HepG2 (cell line): ENCODE measurements around the gene AKTIP. TPM values are rescaled to one million over a fixed set of nuclear protein-coding genes. Genes with fewer than 3 reads are reported as not detected.

Experiments
- ATAC-seq: fragments of 200-7000 bp; cut with Tn5 transposase; 3 replicates; pipeline ENCODE4 v1.9.1; 2020; ENCODE audit warnings: mild to moderate bottlenecking, moderate library complexity
- BruUV-seq: library from RNA; stranded (reverse); fragments of 400-500 nt; replicated peaks from 2 replicates; lab custom pipeline; 2021; lab: Mats Ljungman, UMichigan
- CTCF ChIA-PET: fragments of 300-600 bp; formaldehyde crosslinking; extraction: SDS; loops from one replicate; lab custom pipeline; 2021; ENCODE audit warnings: low total read pairs, inconsistent platforms, low intra/inter-chr PET ratio; lab: Yijun Ruan, JAX
- POLR2A ChIA-PET: fragments of 350-600 bp; sonication (Branson Sonifier 250); formaldehyde crosslinking; loops from one replicate; lab custom pipeline; 2020; ENCODE audit warnings: antibody characterized with exemption, inconsistent platforms; lab: Yijun Ruan, JAX
- DNase-seq: peaks from one replicate; pipeline ENCODE4 v3.0.0-alpha.2; 2015; ENCODE audit warnings: low spot score
- FAIRE-seq: peaks from 3 replicates; lab custom pipeline; 2011; peaks lifted over from hg19 to GRCh38; lab: Jason Lieb, UNC
- H2AFZ ChIP-seq: one replicate; pipeline ENCODE4 v1.6.1; 2011; ENCODE audit warnings: low read length, inconsistent platforms
- H3K27ac ChIP-seq: fragments of 300-600 bp; 3 replicates; pipeline ENCODE4 v1.8.0; 2011; ENCODE audit warnings: mixed run types, mild to moderate bottlenecking, mixed read lengths, low read length, inconsistent platforms; ENCODE audit not compliant: insufficient read depth; ENCODE audit errors: extremely low read length
- H3K27me3 ChIP-seq, 2 experiments: fragments of 200-600 bp in 1 of 2; 2 replicates in 1 of 2; 3 replicates in 1 of 2; pipeline versions ENCODE4 v1.6.0 to v1.8.0; 2011; ENCODE audit warnings: low read length in 2 of 2, mild to moderate bottlenecking in 2 of 2, moderate library complexity in 2 of 2, inconsistent platforms in 1 of 2; ENCODE audit not compliant: insufficient read depth in 2 of 2, control insufficient read depth in 1 of 2
- H3K36me3 ChIP-seq, 2 experiments: fragments of 200-600 bp in 1 of 2; replicated peaks in 1 of 2; 2 replicates in 1 of 2; 3 replicates in 1 of 2; pipeline versions ENCODE4 v1.5.1 to v1.8.0; 2011; ENCODE audit warnings: low read length in 2 of 2, inconsistent platforms in 1 of 2; ENCODE audit not compliant: insufficient read depth in 2 of 2, control insufficient read depth in 1 of 2
- H3K4me1 ChIP-seq: 2 replicates; pipeline ENCODE4 v1.5.1; 2012; ENCODE audit warnings: low read length, inconsistent platforms; ENCODE audit not compliant: insufficient read depth
- H3K4me2 ChIP-seq: 2 replicates; pipeline ENCODE4 v1.6.0; 2011; ENCODE audit warnings: low read depth, low read length, inconsistent platforms
- H3K4me3 ChIP-seq, 3 experiments: fragments of 200-600 bp in 1 of 3; sonication (generic), shearing (Covaris generic) in 1 of 3; replicated peaks in 1 of 3; 2 replicates each; pipeline ENCODE4 v1.5.1; 2011 to 2016; ENCODE audit warnings: low read length in 3 of 3, inconsistent platforms in 2 of 3, low read depth in 2 of 3, mild to moderate bottlenecking in 2 of 3, control low read depth in 1 of 3, mixed read lengths in 1 of 3; ENCODE audit not compliant: insufficient read depth in 1 of 3
- H3K79me2 ChIP-seq: one replicate; pipeline ENCODE4 v1.6.1; 2011; ENCODE audit warnings: low read length, inconsistent platforms; ENCODE audit not compliant: insufficient read depth
- H3K9ac ChIP-seq: 2 replicates; pipeline ENCODE4 v1.6.0; 2011; ENCODE audit warnings: mild to moderate bottlenecking, low read depth, low read length, inconsistent platforms; ENCODE audit not compliant: insufficient read depth
- H3K9me3 ChIP-seq: 2 replicates; pipeline ENCODE4 v1.5.1; 2012; ENCODE audit warnings: mild to moderate bottlenecking, low read length
- H4K20me1 ChIP-seq: 2 replicates; pipeline ENCODE4 v1.6.0; 2011; ENCODE audit warnings: inconsistent platforms, mild to moderate bottlenecking, low read length, moderate library complexity; ENCODE audit not compliant: insufficient read depth
- FIP1L1 ChIP-seq: fragments of 200-400 bp; formaldehyde crosslinking; IDR thresholded peaks from 2 replicates; pipeline ENCODE4 v1.6.1; 2018; ENCODE audit warnings: low read depth, mild to moderate bottlenecking, low read length, moderate library complexity, borderline replicate concordance; ENCODE audit not compliant: insufficient read depth
- HNRNPL ChIP-seq: fragments of 200-400 bp; formaldehyde crosslinking; IDR thresholded peaks from 2 replicates; pipeline ENCODE4 v1.6.1; 2017; ENCODE audit warnings: mild to moderate bottlenecking, low read depth, low read length
- JARID2 ChIP-seq: sonication (generic); formaldehyde crosslinking; IDR thresholded peaks from 2 replicates; pipeline ENCODE4 v1.8.1; 2023; ENCODE audit warnings: missing genetic modification reagents, inconsistent platforms; ENCODE audit not compliant: insufficient replicate concordance
- KLF16 ChIP-seq, 2 experiments: sonication (generic) in 1 of 2; formaldehyde crosslinking in 1 of 2; IDR thresholded peaks; 2 replicates each; pipeline versions ENCODE4 v1.6.1 to v1.8.0; 2016 to 2023; ENCODE audit warnings: missing genetic modification reagents in 2 of 2, missing compliant biosample characterization in 1 of 2
- NCOA5 ChIP-seq: sonication (generic); formaldehyde crosslinking; IDR thresholded peaks from 2 replicates; pipeline ENCODE4 v1.4.0; 2020; ENCODE audit warnings: missing genetic modification reagents
- NONO ChIP-seq, 2 experiments: fragments of 450-650 bp in 1 of 2; sonication (generic) in 1 of 2; formaldehyde crosslinking in 1 of 2; IDR thresholded peaks in 1 of 2; conservative IDR thresholded peaks in 1 of 2; 2 replicates each; pipeline versions ENCODE4 v1.6.1 to v1.8.0; 2017 to 2022; ENCODE audit warnings: mild to moderate bottlenecking in 1 of 2, missing genetic modification reagents in 1 of 2, moderate library complexity in 1 of 2
- NR2F1 ChIP-seq, 2 experiments: fragments of 450-650 bp in 1 of 2; formaldehyde crosslinking in 1 of 2; IDR thresholded peaks; 2 replicates each; pipeline versions ENCODE4 v1.5.0 to v1.6.1; 2016 to 2020; ENCODE audit warnings: mild to moderate bottlenecking in 1 of 2, missing compliant biosample characterization in 1 of 2, missing genetic modification reagents in 1 of 2, moderate library complexity in 1 of 2
- RELA ChIP-seq: sonication (generic); formaldehyde crosslinking; IDR thresholded peaks from 2 replicates; pipeline ENCODE4 v1.4.0; 2020; ENCODE audit warnings: missing genetic modification reagents
- RXRB ChIP-seq: IDR thresholded peaks from 2 replicates; pipeline ENCODE4 v1.6.1; 2016; ENCODE audit warnings: borderline replicate concordance, missing genetic modification reagents, missing compliant biosample characterization
- U2AF2 ChIP-seq: fragments of 200-400 bp; formaldehyde crosslinking; IDR thresholded peaks from 2 replicates; pipeline ENCODE4 v1.6.1; 2017; ENCODE audit warnings: low read depth, mild to moderate bottlenecking, low read length
- ZBTB7B ChIP-seq: sonication (generic); formaldehyde crosslinking; IDR thresholded peaks from 2 replicates; pipeline ENCODE4 v1.4.0; 2020; ENCODE audit warnings: missing genetic modification reagents
- ZNF136 ChIP-seq: sonication (generic); formaldehyde crosslinking; IDR thresholded peaks from 2 replicates; pipeline ENCODE4 v1.8.1; 2022; ENCODE audit warnings: low read depth, mild to moderate bottlenecking, moderate library complexity, missing genetic modification reagents
- ZNF234 ChIP-seq: sonication (generic); formaldehyde crosslinking; conservative IDR thresholded peaks from 2 replicates; pipeline ENCODE4 v1.5.1; 2020; ENCODE audit warnings: mild to moderate bottlenecking, missing genetic modification reagents
- WGBS: methylation state at CpG from one replicate; pipeline ENCODE4 v1.1.6; 2017; ENCODE audit warnings: low lambda C conversion rate; 5-methylcytosine and 5-hydroxymethylcytosine counted together
- in situ Hi-C: cut with HindIII; loops from 2 replicates; pipeline ENCODE4 v1.10.0; 2017; ENCODE audit warnings: low pct_unique_long_range_greater_than_20kb; ENCODE audit not compliant: extremely low pct_ligation_motif_present
- intact Hi-C: fragments of 100-400 bp; cut with micrococcal nuclease; formaldehyde crosslinking; loops from one replicate; pipeline ENCODE4 v1.10.0; 2022; ENCODE audit not compliant: unreplicated experiment
- polyA plus RNA-seq, 8 experiments: library from polyadenylated mRNA; depleted of rRNA in 3 of 8; stranded (reverse) in 7 of 8; unstranded in 1 of 8; fragments of >200 nt; fragmentation: Illumina TruSeq in 4 of 8; extraction: Trizol in 4 of 8; gene quantifications; 2 replicates each; pipeline versions ENCODE4 v1.2.1 to v1.2.3, GENCODE V29; 2011 to 2016; ENCODE audit warnings: low read depth in 4 of 8, missing spikeins in 1 of 8, mixed read lengths in 1 of 8; ENCODE audit not compliant: insufficient read depth in 1 of 8
- total RNA-seq, 5 experiments: library from RNA; depleted of rRNA; stranded (reverse); fragments of >200 nt; fragmentation: Illumina TruSeq; extraction: Trizol; gene quantifications; 2 replicates each; pipeline ENCODE4 v1.2.3, GENCODE V29; 2016; ENCODE audit warnings: low read depth in 1 of 5

The AKTIP gene
- total and polyA plus RNA-seq, 2 of the 13 experiments (the other 11 are each of a cell fraction or from before 2014, with no cell fraction given), result 28.8 to 49.0 TPM

DNA sequence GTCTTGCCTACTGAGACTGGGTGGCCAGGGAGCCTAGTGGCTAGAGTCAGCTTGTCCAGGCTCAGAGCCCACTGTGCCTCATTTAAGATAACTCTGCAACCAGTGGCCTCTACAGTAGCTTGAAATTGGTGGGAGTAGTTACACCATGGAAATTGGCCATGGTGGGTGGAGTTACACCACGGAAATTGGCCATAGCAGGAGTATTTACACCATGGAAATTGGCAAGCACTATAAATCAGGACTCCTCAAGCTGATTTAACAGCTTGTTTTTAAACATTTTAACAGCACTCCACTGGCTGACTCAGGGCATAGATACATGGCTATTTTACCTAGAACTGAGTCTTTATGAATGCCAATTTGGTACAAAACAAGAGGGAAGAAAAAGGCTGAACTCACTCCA lies 27.7 kb upstream of the AKTIP start:
- no peaks in the 10 kb centered on the region for H3K79me2 ChIP-seq
- no peaks in the 10 kb centered on the region; a peak in 3 of 5 replicates for H3K27me3 ChIP-seq
- in situ Hi-C loops, result no loop called here
- BruUV-seq, result no TSS peak
- TF ChIP-seq U2AF2 (no peak), RELA (CRISPR knock-in tag) (no peak), ZNF234 (CRISPR knock-in tag) (no peak), RXRB (CRISPR knock-in tag) (no peak), ZNF136 (CRISPR knock-in tag) (no peak), KLF16 (CRISPR knock-in tag; IDR thresholded peaks at IDR 0.05) (no peak), NCOA5 (CRISPR knock-in tag) (no peak), NONO (IDR thresholded peaks at IDR 0.05) (no peak), NONO (CRISPR knock-in tag; conservative IDR thresholded peaks at IDR 0.05) (no peak), NR2F1 (CRISPR knock-in tag; IDR thresholded peaks at IDR 0.05) (no peak), ZBTB7B (CRISPR knock-in tag) (no peak), FIP1L1 (no peak), HNRNPL (no peak), JARID2 (CRISPR knock-in tag) (no peak)
- H3K9me3 ChIP-seq, result no peaks in the 10 kb centered on the region
- ChIA-PET CTCF (no interaction called here), POLR2A (interaction anchor here (2.0 kb wide), 1 partner anchor 28 kb away, joined by 6 read pairs; the partner anchor contains the start of gene AKTIP)
- H3K4me2 ChIP-seq, result no peak overlapping the region
- FAIRE-seq, result no peak
- H3K9ac ChIP-seq, result no peak overlapping the region
- DNase-seq, result no peak
- ATAC-seq, result no peak
- H4K20me1 ChIP-seq, result no peaks in the 10 kb centered on the region
- H2AFZ ChIP-seq, result no peak overlapping the region
- H3K27ac ChIP-seq, result no peak overlapping the region
- no peak overlapping the region for H3K4me3 ChIP-seq
- 11% methylated on average over 1 of the region's 1 CpG for WGBS
- H3K4me1 ChIP-seq, result peaks cover 31% of the 10 kb centered on the region
- intact Hi-C loops, result no loop called here
- no peaks in the 10 kb centered on the region for H3K36me3 ChIP-seq
